Naive thymus-derived CD4-positive, alpha-beta T cell (primary cell): Measurements from ENCODE around the gene PRRC2B. TPM values are rescaled to one million over a fixed set of nuclear protein-coding genes. Genes with fewer than 3 reads are reported as not detected.

Experiments
- ATAC-seq: fragments of 150-1000 bp; cut with Tn5 transposase; 2 replicates; pipeline ENCODE4 v1.10.0; 2021; ENCODE audit warnings: mild to moderate bottlenecking, moderate library complexity
- CTCF ChIA-PET: fragments of 350-600 bp; sonication (Branson Sonifier 250); formaldehyde crosslinking; loops from one replicate; lab custom pipeline; 2021; ENCODE audit warnings: antibody characterized with exemption; lab: Charles Lee
- POLR2A ChIA-PET: fragments of 350-600 bp; sonication (Branson Sonifier 250); formaldehyde crosslinking; loops from one replicate; lab custom pipeline; 2021; ENCODE audit warnings: antibody characterized with exemption, inconsistent platforms; lab: Charles Lee
- DNase-seq, 9 donors: peaks; one replicate each; pipeline versions ENCODE4 v3.0.0 to v3.0.0-alpha.2; 2020 to 2022; ENCODE audit warnings: mixed read lengths in 1 of 9
- H3K27ac ChIP-seq: one replicate; pipeline ENCODE4 v1.7.0; 2013; ENCODE audit warnings: mild to moderate bottlenecking, low read depth, low read length, moderate library complexity
- H3K27me3 ChIP-seq, 2 donors: one replicate each; pipeline ENCODE4 v1.7.0; 2013; ENCODE audit warnings: low read length in 2 of 2, mild to moderate bottlenecking in 2 of 2, moderate library complexity in 2 of 2; ENCODE audit not compliant: control insufficient read depth in 2 of 2, insufficient read depth in 2 of 2
- H3K36me3 ChIP-seq, 3 experiments: 1 replicate in 2 of 3; 2 replicates in 1 of 3; pipeline ENCODE4 v1.7.0; 2013; ENCODE audit warnings: low read length in 3 of 3, mild to moderate bottlenecking in 3 of 3, moderate library complexity in 1 of 3; ENCODE audit not compliant: insufficient read depth in 3 of 3, control insufficient read depth in 2 of 3
- H3K4me1 ChIP-seq, 2 donors: one replicate each; pipeline ENCODE4 v1.7.0; 2013; ENCODE audit warnings: low read length in 2 of 2, mild to moderate bottlenecking in 2 of 2, moderate library complexity in 1 of 2; ENCODE audit not compliant: control insufficient read depth in 2 of 2, insufficient read depth in 2 of 2
- H3K4me3 ChIP-seq: 2 replicates; pipeline ENCODE4 v1.7.0; 2013; ENCODE audit warnings: mild to moderate bottlenecking, low read length
- H3K9me3 ChIP-seq, 3 experiments: 1 replicate in 2 of 3; 2 replicates in 1 of 3; pipeline ENCODE4 v1.7.0; 2013; ENCODE audit warnings: low read length in 3 of 3; ENCODE audit not compliant: control insufficient read depth in 2 of 3
- H3K27ac Mint-ChIP-seq, 9 donors: one replicate each; pipeline ENCODE4 v1.8.0; 2020 to 2022; ENCODE audit warnings: mixed read lengths in 9 of 9, mild to moderate bottlenecking in 8 of 9, moderate library complexity in 5 of 9, inconsistent platforms in 2 of 9
- H3K27me3 Mint-ChIP-seq, 5 donors: one replicate each; pipeline ENCODE4 v1.8.0; 2021 to 2022; ENCODE audit warnings: mixed read lengths in 5 of 5, mild to moderate bottlenecking in 1 of 5
- H3K36me3 Mint-ChIP-seq, 5 donors: one replicate each; pipeline ENCODE4 v1.8.0; 2020 to 2022; ENCODE audit warnings: mixed read lengths in 5 of 5, mild to moderate bottlenecking in 3 of 5, inconsistent platforms in 1 of 5
- H3K4me1 Mint-ChIP-seq, 7 donors: one replicate each; pipeline ENCODE4 v1.8.0; 2020 to 2022; ENCODE audit warnings: mixed read lengths in 7 of 7, mild to moderate bottlenecking in 3 of 7, inconsistent platforms in 1 of 7
- H3K4me3 Mint-ChIP-seq, 10 donors: one replicate each; pipeline ENCODE4 v1.8.0; 2020 to 2022; ENCODE audit warnings: mild to moderate bottlenecking in 10 of 10, mixed read lengths in 10 of 10, moderate library complexity in 6 of 10, inconsistent platforms in 2 of 10
- H3K9me3 Mint-ChIP-seq, 11 donors: one replicate each; pipeline ENCODE4 v1.8.0; 2020 to 2022; ENCODE audit warnings: mixed read lengths in 11 of 11, mild to moderate bottlenecking in 4 of 11, inconsistent platforms in 1 of 11, moderate library complexity in 1 of 11
- intact Hi-C, 2 donors: fragments of 100-400 bp; cut with micrococcal nuclease; formaldehyde crosslinking; loops; one replicate each; pipeline ENCODE4 v1.15.1; 2023
- polyA plus RNA-seq, 2 donors: library from polyadenylated mRNA; unstranded; fragments of 300-500 nt; fragmentation: Illumina TruSeq; gene quantifications; one replicate each; pipeline ENCODE4 v1.2.3, GENCODE V29; 2021
- total RNA-seq, 6 experiments: library from RNA in 5 of 6; stranded (reverse) in 5 of 6; gene quantifications; 1 replicate in 5 of 6; 2 replicates in 1 of 6; pipeline ENCODE4 v1.2.3 and lab custom pipeline; 2021 to 2026

Gene PRRC2B
- total and polyA plus RNA-seq, 7 experiments from 2014 or later: 29.8 to 382 (median 227) TPM

DNA sequence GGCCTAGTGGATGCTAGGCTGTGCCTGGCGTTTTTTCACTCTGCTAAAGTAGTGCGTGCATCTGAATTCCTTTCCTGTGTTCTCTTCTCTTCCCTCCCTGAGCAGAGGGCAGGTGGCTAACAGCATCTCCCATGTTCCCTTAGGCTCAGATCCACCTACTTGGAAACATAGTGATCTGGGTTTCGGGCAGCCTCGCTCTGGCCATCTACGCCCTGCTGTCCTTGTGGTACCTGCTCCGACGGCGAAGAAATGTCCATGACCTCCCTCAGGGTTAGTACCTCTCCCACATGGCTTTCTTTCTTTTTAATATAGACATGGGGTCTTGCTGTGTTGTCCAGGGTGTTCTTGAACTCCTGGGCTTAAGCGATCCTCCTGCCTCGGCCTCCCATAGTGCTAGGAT, 127.3 kb downstream of the PRRC2B start:
- no peak overlapping the region for H3K4me3 Mint-ChIP-seq
- Histone ChIP-seq H3K4me3 (no peak overlapping the region), H3K27ac (no peak overlapping the region), H3K4me1 (no peaks in the 10 kb centered on the region), H3K36me3 (peaks cover 16 to 97% (median 44%) of the 10 kb centered on the region in 3 experiments), H3K27me3 (no peaks in the 10 kb centered on the region), H3K9me3 (no peaks in the 10 kb centered on the region)
- no peaks in the 10 kb centered on the region for H3K27me3 Mint-ChIP-seq
- CTCF ChIA-PET: interaction anchor here (1.1 kb wide), 1 partner anchor 47 kb away, joined by 3 read pairs; no protein-coding TSS in a partner anchor
- DNase-seq (no peak), ATAC-seq (no peak)
- peak overlapping the region in 1 of 9 donors; percentile 49 for H3K27ac Mint-ChIP-seq
- POLR2A ChIA-PET: interaction anchor here (0.5 kb wide), 1 partner anchor 117 kb away, joined by 3 read pairs; no protein-coding TSS in a partner anchor
- peaks cover 0 to 1% (median 0%) of the 10 kb centered on the region in 7 donors for H3K4me1 Mint-ChIP-seq
- peaks cover 4 to 47% (median 8%) of the 10 kb centered on the region in 5 donors for H3K36me3 Mint-ChIP-seq
- H3K9me3 Mint-ChIP-seq: no peaks in the 10 kb centered on the region
- intact Hi-C loops: no loop called here

DNA sequence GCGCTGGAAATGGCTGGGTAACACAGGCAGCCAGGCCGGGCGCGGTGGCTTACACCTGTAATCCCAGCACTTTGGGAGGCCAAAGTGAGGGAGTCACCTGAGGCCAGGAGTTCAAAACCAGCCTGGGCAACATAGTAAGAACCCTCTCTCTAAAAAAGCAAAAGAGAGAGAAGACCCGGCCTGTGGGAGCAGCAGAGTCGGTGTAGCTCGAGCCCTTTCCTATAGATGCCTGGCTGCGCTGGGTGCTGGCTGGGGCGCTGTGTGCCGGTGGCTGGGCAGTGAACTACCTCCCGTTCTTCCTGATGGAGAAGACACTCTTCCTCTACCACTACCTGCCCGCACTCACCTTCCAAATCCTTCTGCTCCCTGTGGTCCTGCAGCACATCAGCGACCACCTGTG, 127.9 kb downstream of the PRRC2B start:
- Mint-ChIP-seq H3K9me3 (no peaks in the 10 kb centered on the region), H3K27ac (no peak overlapping the region), H3K4me3 (no peak overlapping the region), H3K4me1 (peaks cover 0 to 1% (median 0%) of the 10 kb centered on the region in 7 donors), H3K36me3 (peaks cover 5 to 53% (median 12%) of the 10 kb centered on the region in 5 donors), H3K27me3 (no peaks in the 10 kb centered on the region)
- Histone ChIP-seq H3K36me3 (peaks cover 10 to 97% (median 41%) of the 10 kb centered on the region in 3 experiments), H3K27me3 (no peaks in the 10 kb centered on the region), H3K27ac (no peak overlapping the region), H3K9me3 (no peaks in the 10 kb centered on the region), H3K4me3 (no peak overlapping the region), H3K4me1 (no peaks in the 10 kb centered on the region)
- DNase-seq (no peak), ATAC-seq (no peak)
- ChIA-PET CTCF (no interaction called here), POLR2A (interaction anchor here (0.5 kb wide), 1 partner anchor 118 kb away, joined by 3 read pairs; no protein-coding TSS in a partner anchor)
- intact Hi-C loops: no loop called here

DNA sequence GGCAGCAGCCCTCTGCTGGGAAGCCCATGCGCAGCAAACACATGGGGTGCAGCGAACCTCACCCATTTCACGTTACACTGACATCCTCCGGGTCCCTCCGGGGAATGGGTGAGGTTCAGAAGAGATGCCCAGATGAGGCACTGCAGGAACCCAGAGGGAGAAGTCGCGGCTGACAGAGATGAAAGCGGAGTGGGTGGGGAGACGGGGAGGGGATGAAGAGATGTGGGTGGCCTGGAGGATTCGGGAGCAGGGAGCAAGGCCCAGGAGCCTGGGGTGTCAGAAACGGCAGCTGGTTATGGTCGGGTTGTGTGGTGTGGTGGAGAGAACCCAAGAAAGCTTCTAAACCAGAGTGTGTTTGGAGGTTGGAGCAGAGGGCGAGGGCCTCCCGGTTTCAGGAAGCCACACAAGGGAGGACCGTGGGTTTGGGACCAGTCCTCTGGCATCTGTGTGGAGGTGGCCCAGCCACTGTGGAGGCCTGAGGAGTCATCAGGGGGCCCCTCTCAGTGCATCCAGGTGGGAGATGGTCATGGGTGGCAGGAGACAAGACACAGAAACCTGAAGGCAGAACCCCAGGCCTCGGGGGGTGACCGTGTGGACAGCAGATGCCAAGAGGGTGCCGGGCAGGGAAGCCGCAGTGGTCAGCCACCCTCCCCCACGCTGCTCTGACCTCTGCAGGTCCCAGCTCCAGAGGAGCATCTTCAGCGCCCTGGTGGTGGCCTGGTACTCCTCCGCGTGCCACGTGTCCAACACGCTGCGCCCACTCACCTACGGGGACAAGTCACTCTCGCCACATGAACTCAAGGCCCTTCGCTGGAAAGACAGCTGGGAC, 128.6 kb downstream of the PRRC2B start:
- no peak overlapping the region for H3K4me3 Mint-ChIP-seq
- ATAC-seq (no peak), DNase-seq (no peak)
- peaks cover 5 to 54% (median 10%) of the 10 kb centered on the region in 5 donors for H3K36me3 Mint-ChIP-seq
- H3K4me3 ChIP-seq: no peak overlapping the region
- ChIA-PET CTCF (no interaction called here), POLR2A (no interaction called here)
- H3K27me3 ChIP-seq: no peaks in the 10 kb centered on the region
- no peak overlapping the region for H3K27ac ChIP-seq
- H3K4me1 Mint-ChIP-seq: peaks cover 0 to 1% (median 0%) of the 10 kb centered on the region in 7 donors
- intact Hi-C loops: no loop called here
- H3K9me3 Mint-ChIP-seq: no peaks in the 10 kb centered on the region
- no peaks in the 10 kb centered on the region for H3K9me3 ChIP-seq
- H3K36me3 ChIP-seq: peaks cover 7 to 100% (median 41%) of the 10 kb centered on the region in 3 experiments
- H3K27me3 Mint-ChIP-seq: no peaks in the 10 kb centered on the region
- peak overlapping the region in 1 of 9 donors; percentile 62 for H3K27ac Mint-ChIP-seq
- no peaks in the 10 kb centered on the region for H3K4me1 ChIP-seq

DNA sequence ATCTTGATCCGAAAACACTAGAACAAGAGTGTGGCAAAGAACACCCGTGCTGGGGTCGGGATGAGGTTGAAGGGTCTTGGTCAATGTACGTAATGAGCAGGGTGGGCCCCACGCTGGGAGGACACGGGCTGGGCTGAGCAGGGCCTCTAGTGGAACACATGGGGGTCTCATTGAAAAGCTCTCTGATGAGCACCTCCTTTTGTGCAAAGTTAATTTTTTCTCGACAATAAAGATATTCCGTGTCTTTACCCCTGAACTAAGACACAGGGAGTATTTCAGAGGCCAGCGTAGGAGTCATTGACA, 129.2 kb downstream of the PRRC2B start:
- no peaks in the 10 kb centered on the region for H3K9me3 ChIP-seq
- ChIA-PET POLR2A (no interaction called here), CTCF (no interaction called here)
- intact Hi-C loops: no loop called here
- DNase-seq (no peak), ATAC-seq (no peak)
- peaks cover 7 to 100% (median 41%) of the 10 kb centered on the region in 3 experiments for H3K36me3 ChIP-seq
- H3K27me3 Mint-ChIP-seq: no peaks in the 10 kb centered on the region
- H3K27ac ChIP-seq: no peak overlapping the region
- no peaks in the 10 kb centered on the region for H3K27me3 ChIP-seq
- H3K4me3 ChIP-seq: no peak overlapping the region
- H3K36me3 Mint-ChIP-seq: peaks cover 5 to 48% (median 10%) of the 10 kb centered on the region in 5 donors
- H3K4me1 ChIP-seq: no peaks in the 10 kb centered on the region
- H3K4me3 Mint-ChIP-seq: no peak overlapping the region
- no peaks in the 10 kb centered on the region for H3K9me3 Mint-ChIP-seq
- H3K4me1 Mint-ChIP-seq: peaks cover 0 to 2% (median under 1%) of the 10 kb centered on the region in 7 donors
- H3K27ac Mint-ChIP-seq: no peak overlapping the region

DNA sequence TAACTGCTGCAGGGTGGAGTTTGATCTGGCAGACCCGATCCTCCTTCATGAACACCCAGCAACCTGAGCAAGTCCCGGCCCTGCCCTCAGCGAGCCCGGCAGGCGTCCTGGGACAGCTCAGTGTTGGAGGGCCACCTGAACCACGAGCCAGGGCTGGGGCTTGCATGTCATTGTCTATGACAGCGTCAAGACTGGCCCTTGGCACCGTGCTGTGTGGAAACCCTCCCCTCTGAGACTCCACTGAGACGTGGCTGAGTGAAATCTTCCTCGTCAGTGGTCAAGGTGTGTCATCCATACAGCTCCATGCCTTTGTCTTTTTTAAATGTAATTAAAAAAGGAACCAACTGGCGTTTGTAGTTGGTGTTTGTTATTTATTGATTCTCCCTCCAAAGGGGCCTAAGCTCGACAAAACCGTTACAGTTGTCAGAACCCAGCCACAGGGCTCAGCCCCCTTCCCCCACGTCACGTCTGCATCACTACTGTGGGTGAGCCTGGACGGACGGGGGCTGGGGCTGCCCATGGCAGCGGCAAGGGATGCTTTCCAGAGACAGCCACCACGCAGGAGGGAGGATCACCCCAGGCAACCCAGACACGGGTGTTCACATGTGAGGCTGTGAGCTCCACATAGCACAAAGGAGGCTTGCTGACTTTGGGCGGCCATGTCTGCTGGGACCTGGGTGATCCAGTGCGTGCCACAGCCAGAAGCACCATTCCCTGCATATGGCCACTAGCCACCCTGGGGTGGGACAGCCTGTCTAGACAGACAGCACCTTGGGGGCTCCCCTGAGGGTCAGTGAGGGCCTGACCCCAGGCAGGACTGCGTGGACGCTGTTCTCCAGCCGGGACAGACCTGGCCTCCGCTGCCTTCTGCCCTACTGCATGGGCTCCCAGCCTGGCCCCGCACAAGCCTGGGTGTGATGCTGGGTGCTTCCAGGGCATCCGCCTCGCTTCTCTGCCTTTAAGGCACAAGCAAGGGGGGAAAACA, 129.9 kb downstream of the PRRC2B start:
- POLR2A ChIA-PET: interaction anchor here (0.6 kb wide), 1 partner anchor 19 kb away, joined by 4 read pairs; no protein-coding TSS in a partner anchor
- no peak for ATAC-seq
- H3K36me3 ChIP-seq: peaks cover 7 to 100% (median 35%) of the 10 kb centered on the region in 3 experiments

DNA sequence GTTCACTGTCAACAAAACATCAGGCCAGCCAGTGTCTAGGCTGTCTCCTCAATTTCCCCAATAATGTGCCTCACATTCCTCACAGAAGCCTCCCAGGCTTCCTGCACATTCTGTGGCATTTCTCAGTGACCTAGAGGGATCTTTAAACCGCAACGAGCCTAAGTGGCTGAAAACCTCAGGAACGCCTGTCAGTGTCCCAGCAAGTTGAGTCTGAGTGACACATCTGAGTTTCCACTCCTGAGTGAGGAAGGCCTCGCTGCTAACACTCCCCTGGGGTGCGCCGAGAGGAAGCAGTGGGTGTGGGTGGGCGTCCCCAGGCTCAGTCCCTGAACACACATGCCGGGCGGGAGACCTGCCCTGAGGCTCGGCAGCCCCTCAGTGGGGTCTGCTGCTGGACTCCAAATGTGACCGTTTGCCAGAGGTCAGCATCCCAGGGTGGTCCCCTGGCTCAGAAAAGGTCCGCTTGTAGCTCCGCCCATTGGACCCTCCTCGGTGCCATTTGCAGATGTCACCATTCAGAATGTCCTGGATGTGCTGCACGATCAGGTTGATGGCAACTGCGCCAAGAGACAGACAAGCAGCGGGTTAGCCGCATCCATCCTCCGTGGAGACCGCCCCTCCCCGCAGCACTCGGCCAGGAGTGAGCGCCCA, 130.9 kb downstream of the PRRC2B start:
- H3K4me3 ChIP-seq: no peak overlapping the region
- no peak overlapping the region for H3K27ac ChIP-seq
- peaks cover 0 to 100% (median 33%) of the 10 kb centered on the region in 3 experiments for H3K36me3 ChIP-seq
- H3K36me3 Mint-ChIP-seq: peaks cover 4 to 36% (median 6%) of the 10 kb centered on the region in 5 donors
- peak overlapping the region in 1 of 10 donors; percentile 48 for H3K4me3 Mint-ChIP-seq
- ATAC-seq: no peak
- intact Hi-C loops: no loop called here
- CTCF ChIA-PET: interaction anchor here (0.6 to 0.8 kb wide), 2 partner anchors 175 to 302 kb away, joined by 3 to 4 read pairs; no protein-coding TSS in a partner anchor
- DNase-seq: no peak
- peak overlapping the region in 2 of 9 donors; percentile 48 to 67 for H3K27ac Mint-ChIP-seq
- H3K9me3 Mint-ChIP-seq: no peaks in the 10 kb centered on the region
- peaks cover under 1 to 4% of the 10 kb centered on the region in 2 donors for H3K4me1 ChIP-seq
- no peaks in the 10 kb centered on the region for H3K9me3 ChIP-seq
- H3K4me1 Mint-ChIP-seq: peaks cover 4 to 14% (median 12%) of the 10 kb centered on the region in 7 donors
- no peaks in the 10 kb centered on the region for H3K27me3 Mint-ChIP-seq
- no peaks in the 10 kb centered on the region for H3K27me3 ChIP-seq
- POLR2A ChIA-PET: no interaction called here

More for the DNA sequence above, 129.9 kb downstream of the PRRC2B start:
- no peak overlapping the region for H3K27ac ChIP-seq
- CTCF ChIA-PET: no interaction called here
- no peaks in the 10 kb centered on the region for H3K4me1 ChIP-seq
- no peak overlapping the region for H3K4me3 ChIP-seq
- peaks cover 5 to 46% (median 9%) of the 10 kb centered on the region in 5 donors for H3K36me3 Mint-ChIP-seq
- H3K9me3 Mint-ChIP-seq: no peaks in the 10 kb centered on the region
- no peak for DNase-seq
- H3K9me3 ChIP-seq: no peaks in the 10 kb centered on the region
- no peak overlapping the region for H3K4me3 Mint-ChIP-seq
- H3K27me3 Mint-ChIP-seq: no peaks in the 10 kb centered on the region
- peaks cover 0 to 8% (median 7%) of the 10 kb centered on the region in 7 donors for H3K4me1 Mint-ChIP-seq
- peak overlapping the region in 3 of 9 donors; percentile 28 to 65 (median 30) for H3K27ac Mint-ChIP-seq
- intact Hi-C loops: no loop called here
- H3K27me3 ChIP-seq: no peaks in the 10 kb centered on the region
